LNCAP (cell line): ENCODE data around the gene CCDC169.

Experiments used
- TF ChIP-seq, protein P1 (sequence below): fragments of 450-650 bp; IDR thresholded peaks from 2 replicates; pipeline ENCODE4 v1.5.1; 2017; ENCODE audit warnings: mild to moderate bottlenecking

Gene CCDC169

DNA sequence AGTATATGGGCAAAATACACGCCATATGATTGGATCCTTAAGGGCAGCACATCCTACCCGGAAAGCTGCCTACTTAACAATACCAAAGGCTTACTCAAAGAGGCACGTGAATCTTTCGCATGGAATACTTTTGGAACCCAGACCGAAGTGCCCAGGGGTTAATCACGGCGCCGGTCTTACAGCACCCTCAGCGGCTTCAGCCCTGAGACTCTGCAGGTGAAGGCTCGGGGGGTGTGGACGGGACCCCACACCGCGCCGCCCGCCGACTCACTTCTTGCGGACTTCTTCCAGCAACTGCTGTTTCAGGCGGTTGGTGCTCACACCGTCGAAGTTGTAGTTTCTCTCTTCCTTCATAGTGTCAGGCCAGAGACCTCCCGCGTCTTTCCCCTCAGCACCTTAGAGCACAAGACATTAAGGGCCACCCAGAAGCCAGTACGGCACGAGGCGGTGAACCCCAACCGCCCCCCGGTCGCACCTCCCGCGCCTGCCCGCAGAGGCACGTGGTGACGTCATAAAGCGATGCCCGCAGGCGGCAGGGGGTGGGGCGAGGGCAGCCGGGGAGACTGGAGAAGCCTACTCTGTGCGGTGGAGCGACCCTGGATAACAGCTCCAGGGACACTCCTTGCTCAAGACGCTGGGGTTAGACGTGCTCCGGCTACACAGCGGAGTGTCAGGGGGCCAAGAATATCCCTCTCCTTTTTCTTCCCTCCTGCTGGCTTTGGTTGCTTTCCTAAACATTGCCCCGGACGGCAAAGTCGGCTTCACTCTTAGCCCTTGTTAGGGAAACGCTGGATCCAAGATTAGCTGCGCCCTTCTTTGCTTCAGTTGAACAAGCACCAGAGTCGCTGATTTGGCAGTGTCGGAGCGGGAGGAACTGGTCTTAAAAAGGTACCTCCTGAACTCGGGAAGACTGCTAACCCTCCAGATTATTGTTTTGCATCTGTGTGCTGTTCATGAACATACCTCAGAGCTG is at the start of gene CCDC169:
TSS of gene CCDC169 (minus strand) at position 449 of the 973 bp plus-strand sequence. CDS start at position 354, 95 bp downstream.
- TF ChIP-seq, protein P1, sequence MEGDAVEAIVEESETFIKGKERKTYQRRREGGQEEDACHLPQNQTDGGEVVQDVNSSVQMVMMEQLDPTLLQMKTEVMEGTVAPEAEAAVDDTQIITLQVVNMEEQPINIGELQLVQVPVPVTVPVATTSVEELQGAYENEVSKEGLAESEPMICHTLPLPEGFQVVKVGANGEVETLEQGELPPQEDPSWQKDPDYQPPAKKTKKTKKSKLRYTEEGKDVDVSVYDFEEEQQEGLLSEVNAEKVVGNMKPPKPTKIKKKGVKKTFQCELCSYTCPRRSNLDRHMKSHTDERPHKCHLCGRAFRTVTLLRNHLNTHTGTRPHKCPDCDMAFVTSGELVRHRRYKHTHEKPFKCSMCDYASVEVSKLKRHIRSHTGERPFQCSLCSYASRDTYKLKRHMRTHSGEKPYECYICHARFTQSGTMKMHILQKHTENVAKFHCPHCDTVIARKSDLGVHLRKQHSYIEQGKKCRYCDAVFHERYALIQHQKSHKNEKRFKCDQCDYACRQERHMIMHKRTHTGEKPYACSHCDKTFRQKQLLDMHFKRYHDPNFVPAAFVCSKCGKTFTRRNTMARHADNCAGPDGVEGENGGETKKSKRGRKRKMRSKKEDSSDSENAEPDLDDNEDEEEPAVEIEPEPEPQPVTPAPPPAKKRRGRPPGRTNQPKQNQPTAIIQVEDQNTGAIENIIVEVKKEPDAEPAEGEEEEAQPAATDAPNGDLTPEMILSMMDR, result no peak

DNA sequence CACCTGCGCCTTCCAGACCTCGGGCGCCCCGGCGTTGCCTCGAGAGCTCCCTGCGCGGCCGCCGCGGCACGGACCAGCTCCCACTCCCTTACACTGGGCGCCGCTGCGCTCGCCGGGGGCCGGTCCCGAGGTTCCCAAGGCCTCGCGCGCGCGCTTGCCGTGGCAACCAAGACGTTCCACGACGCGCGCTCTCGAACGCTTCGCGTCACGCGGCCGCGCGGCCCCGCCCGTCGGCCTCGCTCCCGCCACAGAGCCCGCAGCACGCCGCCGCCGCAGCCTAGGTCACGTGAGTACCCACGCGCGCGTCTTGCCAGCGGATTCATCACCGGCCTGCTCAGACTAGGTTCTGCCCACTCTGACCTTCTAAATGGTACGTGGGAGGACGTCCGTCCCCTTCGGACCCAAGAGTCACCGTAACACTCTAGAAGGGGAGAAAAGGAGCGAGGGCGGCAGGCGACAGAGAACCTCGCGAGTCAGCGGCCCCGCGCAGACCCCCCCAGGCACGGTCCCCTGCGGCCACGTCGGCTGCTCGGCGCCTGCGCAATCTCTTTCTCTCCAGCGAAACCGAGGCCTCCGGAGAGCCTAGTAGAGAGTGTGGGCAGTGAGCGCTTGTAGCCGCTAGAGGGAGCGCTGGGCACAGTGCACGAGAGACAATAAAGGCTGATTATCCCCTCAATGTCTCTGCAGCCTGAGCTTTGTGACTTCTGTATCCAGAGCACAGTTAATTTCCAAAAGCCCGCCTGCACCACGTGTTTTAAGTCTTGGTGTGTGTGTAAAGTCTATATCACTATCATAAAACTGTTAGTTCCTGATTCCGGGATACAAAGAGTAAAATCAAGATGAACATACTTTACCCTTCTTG is 48.8 kb upstream of the CCDC169 start, which contains the start of gene SPART:
TSS of gene SPART (minus strand) at position 173 of the 862 bp plus-strand sequence. CDS start 10,564 bp downstream, outside the sequence.
- TF ChIP-seq, protein P1, result peak; percentile 93

DNA sequence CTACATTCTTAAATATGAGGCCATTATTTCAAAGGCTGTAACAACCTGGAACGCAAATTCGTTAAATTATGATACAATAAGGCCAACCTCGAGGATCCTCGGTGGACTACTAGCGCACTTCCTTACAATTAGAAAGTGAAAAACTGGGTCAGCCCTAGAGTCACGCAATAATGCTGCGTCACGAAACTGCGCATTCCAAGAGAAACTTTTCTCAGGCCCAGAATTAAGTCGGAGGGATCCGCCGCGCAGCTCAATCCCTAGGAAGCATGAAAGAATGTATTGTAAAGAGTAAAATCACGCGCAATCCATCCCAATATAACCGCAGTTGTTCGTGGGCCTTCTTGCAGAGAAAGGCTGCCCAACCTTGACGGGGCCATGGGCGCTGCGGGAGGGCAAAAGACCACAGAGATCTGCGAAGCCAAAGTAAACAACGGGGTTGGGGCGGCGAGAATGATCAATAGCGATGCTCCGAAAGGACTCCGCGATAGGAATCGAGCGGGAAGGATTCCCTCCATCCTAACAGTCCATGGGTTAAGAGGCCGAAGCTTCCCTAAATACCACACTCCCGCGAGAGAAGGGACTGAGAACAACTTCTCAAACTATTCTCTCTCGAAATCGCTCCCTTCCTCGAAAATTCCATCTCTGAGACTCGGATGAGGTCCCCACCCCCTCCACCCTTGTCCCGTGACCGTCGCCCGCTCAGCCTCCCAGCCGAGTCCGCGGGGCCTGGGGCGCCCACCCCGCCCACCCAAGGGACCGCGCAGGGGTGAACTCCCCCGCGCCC is 48.0 kb upstream of the CCDC169 start:
- TF ChIP-seq, protein P1, result no peak

DNA sequence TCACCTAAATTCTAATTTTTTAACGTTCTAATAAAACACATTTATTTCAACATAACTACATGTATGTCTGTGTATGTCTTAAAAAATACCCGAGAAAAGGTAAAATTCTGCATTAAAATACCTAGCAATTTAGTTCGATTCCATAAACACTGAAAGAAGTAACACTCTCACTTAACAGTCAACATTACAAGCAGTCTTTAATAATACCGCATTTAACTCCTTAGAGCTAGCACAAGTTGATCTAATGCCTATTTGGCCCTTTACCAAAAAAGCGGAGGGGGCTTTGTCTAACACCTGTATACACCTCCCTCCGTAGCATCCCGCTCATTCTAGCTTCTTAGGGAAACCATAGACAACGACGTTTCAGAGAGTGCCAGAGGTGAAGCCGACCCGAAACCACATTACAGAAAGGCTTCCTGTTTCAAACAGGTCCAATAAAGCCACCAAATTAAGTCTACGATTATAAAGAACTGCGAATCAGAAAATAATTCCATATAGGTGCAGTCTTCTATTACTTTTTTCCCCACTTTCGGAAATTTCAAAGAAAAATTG is 47.3 kb upstream of the CCDC169 start:
- TF ChIP-seq, protein P1, result no peak

DNA sequence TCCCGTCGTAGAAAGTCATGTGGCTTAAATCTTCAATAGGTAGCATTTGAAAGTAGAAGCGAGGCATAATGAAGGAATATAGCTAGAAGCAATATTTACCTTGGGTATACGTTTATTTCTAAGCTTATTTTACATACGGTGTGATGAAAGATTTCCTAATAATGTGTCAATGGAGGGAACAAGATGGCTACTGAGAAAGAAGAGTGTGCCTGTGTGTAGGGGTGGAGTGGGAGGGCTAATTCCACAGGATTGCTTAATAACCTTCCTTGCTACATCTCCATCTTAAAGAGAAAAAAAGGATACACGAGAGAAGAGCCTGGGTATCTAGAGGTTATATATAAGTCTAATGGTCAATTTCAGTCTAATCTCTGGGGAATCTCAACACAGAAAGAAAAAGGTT is 46.6 kb upstream of the CCDC169 start:
- TF ChIP-seq, protein P1, result no peak

DNA sequence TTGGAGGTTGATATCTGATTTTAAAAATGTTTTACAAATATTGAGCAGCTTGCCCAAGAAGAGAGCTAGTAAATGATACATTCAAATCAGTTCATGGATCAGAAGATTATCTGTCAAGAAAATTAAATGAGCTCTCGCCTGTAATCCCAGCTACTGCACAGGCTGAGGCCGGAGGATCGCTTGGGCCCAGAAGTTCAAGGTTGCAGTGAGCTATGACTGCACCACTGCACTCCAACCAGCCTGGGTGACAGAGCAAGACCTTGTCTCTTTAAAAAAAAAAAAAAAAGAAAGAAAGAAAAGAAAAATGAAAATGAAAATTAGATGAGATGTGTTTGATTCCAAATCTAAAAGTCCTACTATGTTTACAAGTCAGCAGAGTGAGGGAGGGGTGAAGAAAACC is 46.2 kb upstream of the CCDC169 start:
- TF ChIP-seq, protein P1, result no peak
